GM12873 (cell line): ENCODE data around the gene LRRK2.

Experiments
- TF ChIP-seq, protein P1 (sequence below): IDR thresholded peaks from 2 replicates; pipeline ENCODE4 v1.5.1; 2012; ENCODE audit warnings: low read depth, mild to moderate bottlenecking, moderate library complexity, low read length, control low read depth; ENCODE audit not compliant: insufficient read depth; ENCODE audit errors: missing control alignments

LRRK2 gene

DNA sequence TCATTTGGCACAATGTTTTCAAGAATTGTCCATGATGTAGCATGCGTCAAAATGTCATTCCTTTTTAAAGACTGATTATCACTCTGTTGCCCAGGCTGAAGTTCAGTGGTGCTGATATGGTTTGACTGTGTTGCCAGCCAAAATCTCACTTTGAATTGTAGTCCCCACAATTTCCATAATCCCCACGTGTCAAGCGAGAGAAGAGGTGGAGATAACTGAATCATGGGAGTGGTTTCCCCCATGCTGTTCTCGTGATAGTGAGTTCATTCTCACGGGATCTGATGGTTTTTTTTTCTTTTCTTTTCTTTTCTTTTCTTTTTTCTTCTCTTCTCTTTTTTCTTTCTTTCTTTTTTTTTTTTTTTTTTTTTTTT, 21.8 kb upstream of the LRRK2 start:
- TF ChIP-seq, protein P1, sequence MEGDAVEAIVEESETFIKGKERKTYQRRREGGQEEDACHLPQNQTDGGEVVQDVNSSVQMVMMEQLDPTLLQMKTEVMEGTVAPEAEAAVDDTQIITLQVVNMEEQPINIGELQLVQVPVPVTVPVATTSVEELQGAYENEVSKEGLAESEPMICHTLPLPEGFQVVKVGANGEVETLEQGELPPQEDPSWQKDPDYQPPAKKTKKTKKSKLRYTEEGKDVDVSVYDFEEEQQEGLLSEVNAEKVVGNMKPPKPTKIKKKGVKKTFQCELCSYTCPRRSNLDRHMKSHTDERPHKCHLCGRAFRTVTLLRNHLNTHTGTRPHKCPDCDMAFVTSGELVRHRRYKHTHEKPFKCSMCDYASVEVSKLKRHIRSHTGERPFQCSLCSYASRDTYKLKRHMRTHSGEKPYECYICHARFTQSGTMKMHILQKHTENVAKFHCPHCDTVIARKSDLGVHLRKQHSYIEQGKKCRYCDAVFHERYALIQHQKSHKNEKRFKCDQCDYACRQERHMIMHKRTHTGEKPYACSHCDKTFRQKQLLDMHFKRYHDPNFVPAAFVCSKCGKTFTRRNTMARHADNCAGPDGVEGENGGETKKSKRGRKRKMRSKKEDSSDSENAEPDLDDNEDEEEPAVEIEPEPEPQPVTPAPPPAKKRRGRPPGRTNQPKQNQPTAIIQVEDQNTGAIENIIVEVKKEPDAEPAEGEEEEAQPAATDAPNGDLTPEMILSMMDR = no peak

- TF ChIP-seq, protein P1 = no peak
Measured at GRCh38 chr12:40204337-40204736, 20.5 kb upstream of the LRRK2 start.

DNA sequence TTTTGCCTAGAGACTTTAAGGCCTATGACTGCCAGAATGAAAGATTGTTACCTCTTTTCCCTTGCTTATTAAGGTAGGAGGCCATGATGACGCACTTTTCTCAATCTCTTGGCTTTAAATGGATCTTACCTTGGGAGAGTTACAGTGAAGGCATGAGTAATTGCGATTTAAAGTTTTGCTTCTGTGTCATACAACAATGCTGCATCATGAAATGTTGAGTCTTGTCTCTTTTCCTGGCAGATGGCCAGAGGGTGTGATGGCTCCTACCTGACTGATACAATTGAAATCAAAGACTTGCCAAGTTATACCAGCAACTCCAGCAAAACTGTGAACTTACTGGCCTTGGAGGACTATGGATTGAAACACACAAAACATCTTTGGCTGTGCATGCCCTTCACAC, 17.2 kb upstream of the LRRK2 start:
- TF ChIP-seq, protein P1 = no peak

DNA sequence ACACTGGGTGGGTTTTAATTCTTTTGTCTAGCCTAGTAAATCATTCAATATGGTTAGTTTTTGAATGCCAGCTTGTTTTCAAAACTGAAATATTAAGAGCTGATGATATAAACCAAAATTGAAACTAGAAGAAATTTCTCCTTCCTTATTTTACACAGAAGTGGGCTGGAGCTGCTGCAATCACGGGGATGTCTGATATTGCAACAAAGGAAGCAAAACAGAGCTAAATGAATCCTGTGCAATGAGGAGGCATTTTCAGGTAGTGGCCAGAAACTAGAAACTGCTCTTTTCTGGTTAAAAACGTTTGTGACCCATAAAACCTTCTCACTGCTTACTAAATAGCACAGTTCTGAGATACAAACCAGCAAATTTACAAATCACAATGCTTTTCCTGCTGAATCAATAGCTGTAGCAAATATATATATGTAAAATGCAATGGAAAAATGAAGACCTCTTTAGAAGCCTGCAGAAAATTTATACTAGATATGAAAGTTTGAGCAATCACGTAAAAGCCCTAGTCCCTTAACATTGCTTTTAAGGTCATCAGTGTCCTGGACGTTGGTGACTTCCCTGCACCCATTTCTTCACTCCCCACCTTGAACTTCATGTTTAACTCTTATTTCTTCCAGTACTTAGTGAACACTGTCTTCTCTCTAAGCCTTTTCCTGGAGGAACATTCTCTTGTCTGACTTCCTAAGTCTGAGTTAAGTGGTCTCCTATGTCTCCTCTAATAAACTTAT, 15.9 kb upstream of the LRRK2 start:
- TF ChIP-seq, protein P1 = no peak

DNA sequence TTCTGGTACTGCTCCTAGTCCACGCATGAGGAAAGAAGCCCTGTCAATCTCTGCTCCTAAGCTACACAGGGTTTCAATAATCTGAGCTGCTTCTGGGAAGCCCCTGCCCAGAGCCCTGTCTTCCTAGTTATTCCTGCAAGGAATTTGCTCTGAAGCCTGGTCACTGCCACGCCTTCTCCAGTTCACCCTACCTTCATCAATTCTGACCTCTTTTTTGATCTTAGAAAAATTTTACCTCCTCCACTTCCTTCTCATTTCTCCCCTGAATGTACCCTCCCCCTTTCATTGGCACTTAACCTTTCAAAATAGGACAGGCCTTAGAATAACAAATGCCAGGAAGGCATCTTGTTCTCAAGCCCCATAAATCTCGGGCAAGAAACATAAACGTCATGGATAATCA, 14.9 kb upstream of the LRRK2 start:
- TF ChIP-seq, protein P1 = no peak

GRCh38 chr12:40212566-40212965, 12.2 kb upstream of the LRRK2 start:
- TF ChIP-seq, protein P1 = no peak

DNA sequence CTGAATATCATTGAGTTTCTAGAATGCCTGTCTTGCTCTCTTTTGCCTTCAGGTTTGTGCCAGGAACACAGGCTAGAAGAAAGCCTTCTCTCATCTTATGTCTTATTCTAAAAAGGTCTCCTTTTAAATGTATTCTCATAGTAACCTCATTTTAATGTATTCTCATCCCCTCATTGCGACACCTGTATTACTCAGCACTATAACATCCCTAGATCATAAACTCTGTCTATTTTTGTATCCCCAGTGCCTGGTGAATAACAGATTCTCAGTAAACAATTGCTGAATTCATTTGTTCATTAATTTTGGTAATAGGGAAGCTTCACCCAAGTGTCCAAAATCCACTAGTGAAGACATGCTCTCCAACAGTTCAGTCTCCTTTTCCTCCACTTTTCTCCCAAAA, 8.8 kb upstream of the LRRK2 start:
- TF ChIP-seq, protein P1 = no peak
